HG03439 (cell line): ENCODE data around the gene RBM17.
"Not testable (repeated sequence)": the region's sequence is repeated elsewhere in the genome, so short reads cannot be mapped to it uniquely, and the experiment has no call there.

ENCODE experiments used
- ATAC-seq: cut with Tn5 transposase; IDR thresholded peaks from one replicate; pipeline ENCODE4 v1.9.1; 2021; ENCODE audit warnings: mild to moderate bottlenecking, moderate library complexity; ENCODE audit not compliant: unreplicated experiment

The RBM17 gene

DNA sequence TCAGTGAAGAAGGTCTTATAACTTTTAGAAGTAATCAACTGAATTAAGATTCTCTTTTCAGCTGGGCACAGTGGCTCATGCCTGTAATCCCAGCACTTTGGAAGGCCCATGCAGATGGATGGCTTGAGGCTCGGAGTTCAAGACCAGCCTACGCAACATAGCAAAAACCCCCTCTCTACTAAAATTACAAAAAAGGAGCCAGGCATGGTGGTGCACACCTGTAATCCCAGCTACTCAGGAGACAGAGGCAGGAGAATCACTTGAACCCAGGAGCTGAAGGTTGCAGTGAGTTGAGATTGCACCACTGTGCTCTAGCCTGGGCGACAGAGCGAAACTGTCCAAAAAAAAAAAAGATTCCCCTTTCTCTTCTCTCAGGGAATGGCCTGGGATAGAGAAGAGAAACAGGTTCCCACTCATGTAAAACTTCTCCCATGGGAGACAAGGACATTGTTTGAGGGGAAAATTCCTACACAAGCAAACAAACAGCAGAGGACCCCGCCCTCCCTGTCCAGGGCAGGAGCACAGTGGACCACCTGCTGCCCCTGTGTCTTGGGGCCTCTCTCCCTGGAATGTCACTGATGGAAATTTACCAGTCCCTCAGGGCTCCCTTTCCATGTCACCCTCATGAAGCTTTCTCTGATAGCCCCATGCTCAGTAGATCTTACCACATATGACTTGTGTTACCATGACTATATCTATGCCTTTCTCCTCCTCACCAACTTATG is 32.3 kb upstream of the RBM17 start:
- ATAC-seq, result no peak

- ATAC-seq, result no peak
Measured at GRCh38 chr10:6058682-6059475, 30.0 kb upstream of the RBM17 start.

DNA sequence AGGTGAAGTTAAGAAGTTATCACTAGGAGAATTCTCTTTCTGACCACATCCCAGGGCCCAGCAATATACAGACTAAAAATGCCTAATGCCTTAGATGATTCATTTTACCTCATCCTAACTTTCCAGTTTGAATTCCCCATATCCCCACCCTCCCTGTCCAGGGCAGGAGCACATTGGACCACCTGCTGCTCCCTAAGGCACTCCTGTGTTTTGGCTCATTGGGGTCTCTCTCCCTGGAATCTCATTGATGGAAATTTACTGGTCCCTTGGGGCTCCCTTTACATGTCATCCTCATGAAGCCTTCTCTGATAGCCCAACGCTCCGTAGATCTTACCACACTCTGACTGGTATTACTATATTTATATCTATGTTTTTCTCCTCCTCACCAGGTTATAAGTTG is 29.3 kb upstream of the RBM17 start:
- no peak for ATAC-seq

GRCh38 chr10:6061056-6061455 is 27.8 kb upstream of the RBM17 start:
- no peak for ATAC-seq

GRCh38 chr10:6062101-6062771 is 26.6 kb upstream of the RBM17 start, which contains the start of gene IL2RA:
Gene IL2RA (minus strand): TSS chr10:6062367. CDS start chr10:6062151, 216 bp downstream.
- no peak for ATAC-seq

GRCh38 chr10:6064119-6064518 is 24.7 kb upstream of the RBM17 start:
- ATAC-seq, result no peak

DNA sequence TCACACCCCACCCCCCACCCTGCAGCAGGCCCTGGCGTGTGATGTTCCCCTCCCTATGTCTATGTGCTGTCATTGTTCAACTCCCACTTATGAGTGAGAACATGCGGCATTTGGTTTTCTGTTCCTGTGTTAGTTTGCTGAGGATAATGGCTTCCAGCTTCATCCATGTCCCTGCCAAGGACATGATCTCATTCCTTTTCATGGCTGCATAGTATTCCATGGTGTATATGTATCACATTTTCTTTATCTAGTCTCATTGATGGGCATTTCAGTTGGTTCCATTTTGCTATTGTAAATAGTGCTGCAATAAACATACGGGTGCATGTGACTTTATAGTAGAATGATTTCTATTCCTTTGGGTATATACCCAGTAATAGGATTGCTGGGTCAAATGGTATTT is 24.1 kb upstream of the RBM17 start:
- not testable (repeated sequence) for ATAC-seq

GRCh38 chr10:6065406-6065805 is 23.4 kb upstream of the RBM17 start:
- ATAC-seq, result no peak

DNA sequence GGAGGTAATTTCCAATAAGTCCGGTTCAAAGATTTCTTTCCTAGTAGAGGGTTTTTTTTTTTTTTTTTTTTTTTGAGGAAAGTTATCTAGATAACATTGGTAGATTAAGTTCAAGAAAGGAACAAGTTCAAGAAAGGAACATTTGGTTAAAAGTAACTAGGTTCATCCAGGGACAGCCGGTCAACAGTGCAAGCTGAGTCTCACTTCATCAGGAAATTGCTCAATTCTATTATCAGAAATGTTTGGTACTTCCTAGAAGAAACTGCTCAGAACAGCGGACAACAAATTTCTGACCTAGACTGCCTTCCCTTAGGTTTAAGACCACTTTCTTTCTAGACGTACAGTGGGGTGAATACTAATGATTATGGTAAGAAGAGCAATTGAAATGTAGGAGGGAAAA is 23.0 kb upstream of the RBM17 start:
- ATAC-seq, result no peak

GRCh38 chr10:6067457-6067856 is 21.4 kb upstream of the RBM17 start:
- ATAC-seq, result no peak

DNA sequence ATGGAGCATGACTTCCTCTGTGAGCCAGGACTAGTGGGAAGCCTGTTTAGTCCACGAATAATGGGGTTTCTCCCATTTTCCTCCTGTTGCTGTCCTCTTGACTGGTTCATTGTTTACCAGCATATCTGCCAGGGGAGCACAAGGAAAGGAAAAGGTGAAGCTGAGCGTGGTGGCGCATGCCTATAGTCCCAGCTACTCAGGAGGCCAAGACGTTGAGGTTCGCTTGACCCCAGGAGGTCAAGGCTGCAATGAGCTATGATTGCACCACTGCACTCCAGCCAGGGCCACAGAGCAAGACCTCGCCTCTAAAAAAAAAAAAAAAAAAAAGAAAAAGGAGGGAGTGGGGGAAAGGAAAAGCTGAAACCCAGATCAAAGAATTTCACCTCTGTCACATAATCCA is 20.8 kb upstream of the RBM17 start:
- ATAC-seq, result no peak

- no peak for ATAC-seq
Measured at GRCh38 chr10:6068422-6068821, 20.4 kb upstream of the RBM17 start.

- no peak for ATAC-seq
Measured at GRCh38 chr10:6069081-6069931, 19.5 kb upstream of the RBM17 start.

DNA sequence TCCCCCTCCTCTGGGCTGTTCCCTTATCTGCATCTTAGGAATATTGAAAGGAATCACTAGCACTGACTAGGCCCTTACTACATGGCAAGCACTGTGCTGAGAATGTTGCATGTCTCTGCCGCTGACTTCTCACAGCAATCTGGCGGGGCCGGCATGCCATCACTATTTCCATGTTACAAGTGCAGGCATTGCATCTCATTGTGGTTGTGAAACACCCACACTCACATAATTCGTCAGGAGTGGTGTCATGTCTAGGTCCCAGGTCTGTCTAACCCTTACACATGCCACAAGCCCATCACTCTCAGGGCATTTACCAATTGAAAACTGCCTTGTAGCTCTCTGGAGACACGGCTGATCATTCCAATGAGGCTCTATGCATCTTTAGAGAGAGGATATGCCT is 18.2 kb upstream of the RBM17 start:
- ATAC-seq, result no peak

- no peak for ATAC-seq
Measured at GRCh38 chr10:6071181-6072175, 17.4 kb upstream of the RBM17 start.

DNA sequence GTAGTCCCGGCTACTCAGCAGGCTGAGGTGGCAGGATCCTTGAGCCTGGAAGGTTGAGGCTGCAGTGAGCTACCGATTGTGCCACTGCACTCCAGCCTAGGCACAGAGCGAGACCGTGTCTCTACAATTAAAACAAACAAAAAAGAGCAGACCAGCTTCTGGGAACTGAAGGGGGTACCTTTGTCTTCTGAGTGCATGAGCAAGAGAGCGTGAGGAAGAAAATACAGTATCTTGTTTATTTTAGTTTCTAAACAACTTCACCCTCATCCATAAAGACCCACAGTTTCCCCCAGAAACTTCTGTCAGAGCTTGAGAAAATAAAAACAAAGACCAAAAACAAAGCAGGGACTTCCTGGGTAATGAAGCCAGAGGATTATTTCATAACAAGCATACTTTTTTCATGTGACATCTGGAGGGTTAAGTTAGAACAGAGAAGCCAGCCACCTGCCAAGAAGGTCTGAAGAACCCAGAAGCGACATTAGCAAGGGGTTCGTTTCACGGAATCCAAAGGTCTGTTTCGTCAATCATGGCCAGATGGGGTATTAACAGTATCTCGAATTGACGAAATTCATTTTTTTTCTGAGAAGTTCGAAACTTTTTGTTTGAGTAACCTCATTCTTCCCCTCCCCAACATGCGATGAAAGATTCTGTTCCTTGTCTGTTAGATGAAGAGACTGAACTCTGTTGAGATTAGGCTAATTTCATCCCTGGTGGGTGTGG is 16.5 kb upstream of the RBM17 start:
- ATAC-seq, result peak; percentile 70

DNA sequence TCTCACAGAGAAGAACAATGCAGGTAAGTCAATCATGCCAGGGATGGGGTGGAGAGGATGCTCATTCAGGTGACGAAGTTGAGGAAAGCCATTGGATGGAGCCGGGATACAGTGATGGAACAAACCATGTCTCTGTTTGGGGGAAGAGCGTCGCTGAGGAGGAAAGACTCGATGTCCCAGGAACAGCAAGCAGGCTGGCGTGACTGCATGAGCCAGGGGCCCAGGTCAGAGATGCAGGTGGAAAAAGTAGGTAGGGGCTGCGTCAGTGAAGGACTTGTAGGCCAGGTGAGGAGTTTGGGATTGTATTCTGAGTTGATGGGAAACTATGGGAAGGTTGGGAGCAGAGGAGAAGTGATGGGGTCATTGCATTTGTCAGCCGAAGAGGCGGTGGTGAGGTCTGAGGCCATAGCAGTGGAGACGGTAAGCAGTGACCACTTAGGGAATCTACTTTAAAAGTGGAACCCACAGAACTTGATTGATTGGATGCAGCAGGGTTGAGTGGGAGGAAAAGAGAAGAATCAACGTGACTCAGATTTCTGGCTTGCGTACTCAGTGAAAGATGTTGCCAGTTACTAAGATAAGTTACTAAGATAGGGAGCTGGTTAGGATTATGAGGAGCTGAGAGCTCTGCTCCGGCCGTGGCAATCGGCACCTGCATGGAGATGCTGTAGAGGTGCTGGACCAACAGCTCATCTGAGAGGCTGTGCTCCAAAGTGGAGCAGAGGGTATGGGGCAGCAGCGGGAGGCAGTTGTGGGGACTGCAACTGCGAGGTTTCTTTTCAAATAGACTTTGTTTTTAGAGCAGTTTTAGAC is 14.1 kb upstream of the RBM17 start:
- no peak for ATAC-seq

- no peak for ATAC-seq
Measured at GRCh38 chr10:6077071-6077675, 11.7 kb upstream of the RBM17 start.
